KOPT-K1 (cell line): ENCODE data around the gene EFHC1.

Experiments used
- H3K27ac ChIP-seq: fragments of 200-600 bp; sonication (generic); 2 replicates; pipeline ENCODE4 v1.5.1; 2016; ENCODE audit warnings: antibody characterized with exemption, mild to moderate bottlenecking, low read depth, low read length; ENCODE audit not compliant: poor library complexity, severe bottlenecking
- H3K36me3 ChIP-seq: fragments of 200-600 bp; sonication (generic); 2 replicates; pipeline ENCODE4 v1.5.1; 2017; ENCODE audit warnings: antibody characterized with exemption, mild to moderate bottlenecking, low read length, moderate library complexity; ENCODE audit not compliant: insufficient read depth
- H3K9me3 ChIP-seq: fragments of 200-600 bp; sonication (generic); 2 replicates; pipeline ENCODE4 v1.5.1; 2017; ENCODE audit warnings: antibody characterized with exemption, low read length, mild to moderate bottlenecking; ENCODE audit not compliant: insufficient read depth, poor library complexity, severe bottlenecking

EFHC1 gene

DNA sequence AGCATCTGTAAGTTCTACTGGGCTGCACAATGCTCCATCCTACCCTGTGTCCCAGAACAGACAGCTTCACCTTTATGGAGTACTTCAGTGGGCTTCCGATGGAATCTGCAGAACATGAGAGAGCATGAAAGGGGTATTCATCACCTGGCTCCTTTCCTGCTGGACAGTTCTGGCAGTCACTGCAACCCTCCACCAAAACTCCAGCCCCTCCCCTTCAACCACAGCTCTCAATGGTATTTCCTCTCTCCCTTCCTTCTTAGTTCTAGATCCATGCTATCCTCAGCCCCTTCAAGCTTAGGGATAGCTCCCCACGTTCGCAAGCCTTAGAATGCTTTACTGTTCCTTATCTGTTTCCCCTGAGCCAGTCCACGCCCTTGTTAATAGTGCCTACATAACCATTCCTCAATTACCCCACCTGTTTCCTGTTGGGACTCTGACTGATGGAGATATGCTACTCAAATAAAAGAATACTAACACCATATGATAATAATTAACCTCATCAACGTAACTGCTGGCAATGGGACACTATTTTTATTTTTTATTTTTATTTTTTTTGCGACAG is 130.0 kb downstream of the EFHC1 start:
- no peaks in the 10 kb centered on the region for H3K36me3 ChIP-seq
- H3K27ac ChIP-seq, result no peak overlapping the region
- no peaks in the 10 kb centered on the region for H3K9me3 ChIP-seq

DNA sequence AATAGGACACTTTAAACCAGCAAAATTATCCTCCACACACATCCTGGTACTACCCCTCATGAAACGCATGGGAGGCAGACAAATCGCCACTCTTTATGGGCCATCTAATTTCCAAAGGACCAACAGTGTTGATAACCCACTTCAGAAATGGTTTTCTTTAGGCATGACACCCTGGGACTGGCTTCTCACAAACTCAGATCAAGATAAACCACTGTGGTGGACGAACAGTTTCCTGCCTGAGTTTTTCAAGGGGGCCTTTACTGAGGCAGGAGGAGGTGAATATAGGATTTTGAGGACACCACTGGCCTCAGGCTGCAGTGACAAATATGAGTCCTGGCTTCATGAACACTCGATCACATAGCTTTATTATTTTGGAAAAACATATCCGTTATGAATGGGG is 130.7 kb downstream of the EFHC1 start:
- Histone ChIP-seq H3K27ac (no peak overlapping the region), H3K36me3 (no peaks in the 10 kb centered on the region)

DNA sequence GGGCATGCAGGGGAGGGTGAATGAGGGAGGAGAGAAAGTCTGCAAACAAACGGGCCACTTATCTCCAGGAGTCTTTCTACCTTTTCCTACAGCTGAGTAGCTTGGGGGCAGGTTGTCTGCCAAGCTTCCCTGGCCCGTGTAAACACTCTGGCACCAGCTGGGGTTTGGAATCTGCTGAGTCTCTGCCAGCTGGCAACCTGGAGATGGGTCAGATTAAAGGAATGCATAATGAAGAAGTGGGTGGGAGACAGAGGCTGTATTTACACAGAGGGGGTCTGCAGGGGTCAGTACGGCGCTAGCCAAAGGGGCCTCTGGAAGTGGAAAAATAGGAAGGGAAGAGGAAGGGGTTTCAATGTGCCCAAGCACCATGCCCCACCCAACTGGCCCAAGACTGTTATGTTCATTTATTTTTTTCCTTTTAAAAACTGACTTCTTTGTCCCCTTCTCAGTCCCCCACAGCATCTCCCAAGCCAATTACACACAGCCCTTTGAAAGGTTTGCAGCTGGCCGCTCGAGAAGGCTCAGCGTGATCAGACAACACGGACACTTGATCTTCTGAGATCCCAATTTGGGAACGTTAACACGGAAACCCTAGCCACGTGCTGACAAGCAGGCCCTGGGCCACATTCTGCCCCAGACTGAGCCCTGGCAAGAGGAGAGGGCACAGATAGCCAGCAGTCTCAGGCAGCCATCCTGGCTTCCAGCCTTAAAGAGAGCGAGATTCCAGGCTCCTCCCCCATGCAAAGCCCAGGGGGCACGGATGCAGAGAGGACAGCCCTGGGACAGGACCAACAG is 131.5 kb downstream of the EFHC1 start:
- Histone ChIP-seq H3K36me3 (no peaks in the 10 kb centered on the region), H3K27ac (no peak overlapping the region), H3K9me3 (no peaks in the 10 kb centered on the region)

More for the DNA sequence above, 130.7 kb downstream of the EFHC1 start:
- H3K9me3 ChIP-seq, result no peaks in the 10 kb centered on the region

DNA sequence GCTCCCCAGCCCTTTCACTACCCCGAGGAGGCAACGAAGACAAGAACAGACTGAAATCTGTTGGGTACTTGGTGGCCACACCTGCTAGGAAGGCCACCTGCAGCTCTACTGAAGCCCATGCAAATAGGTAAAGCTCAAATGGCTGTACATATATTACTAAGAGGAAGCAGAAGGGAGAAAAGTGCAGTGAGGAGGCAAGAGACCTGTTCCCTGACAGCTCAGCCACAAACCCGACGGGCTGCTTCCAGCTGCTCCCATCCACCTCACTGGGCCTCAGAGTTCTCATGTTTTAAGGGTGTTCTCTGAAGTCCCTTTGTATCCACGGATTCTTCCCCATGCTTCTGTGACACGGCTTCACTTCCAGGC is 132.1 kb downstream of the EFHC1 start:
- no peaks in the 10 kb centered on the region for H3K36me3 ChIP-seq
- no peak overlapping the region for H3K27ac ChIP-seq
- no peaks in the 10 kb centered on the region for H3K9me3 ChIP-seq

DNA sequence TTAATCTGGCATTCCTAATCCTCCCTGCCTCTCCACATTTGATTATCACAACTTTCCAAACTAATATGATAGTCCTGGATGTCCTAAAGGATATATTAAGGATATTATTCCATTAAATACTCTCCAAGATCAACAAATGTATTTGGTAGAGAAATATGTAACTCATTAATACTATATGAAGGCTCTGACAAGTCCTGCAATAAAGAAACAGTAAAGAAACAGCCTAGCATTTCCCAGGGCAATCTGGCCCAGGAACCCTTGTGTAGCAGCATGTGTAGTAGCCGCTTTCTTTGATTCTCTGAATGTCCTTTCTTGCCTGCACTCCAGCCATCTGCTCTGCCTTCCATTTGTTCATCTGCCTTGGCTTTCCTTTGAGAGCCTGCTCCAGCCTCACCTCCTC is 133.0 kb downstream of the EFHC1 start:
- H3K27ac ChIP-seq, result no peak overlapping the region
- H3K36me3 ChIP-seq, result no peaks in the 10 kb centered on the region
- H3K9me3 ChIP-seq, result no peaks in the 10 kb centered on the region

DNA sequence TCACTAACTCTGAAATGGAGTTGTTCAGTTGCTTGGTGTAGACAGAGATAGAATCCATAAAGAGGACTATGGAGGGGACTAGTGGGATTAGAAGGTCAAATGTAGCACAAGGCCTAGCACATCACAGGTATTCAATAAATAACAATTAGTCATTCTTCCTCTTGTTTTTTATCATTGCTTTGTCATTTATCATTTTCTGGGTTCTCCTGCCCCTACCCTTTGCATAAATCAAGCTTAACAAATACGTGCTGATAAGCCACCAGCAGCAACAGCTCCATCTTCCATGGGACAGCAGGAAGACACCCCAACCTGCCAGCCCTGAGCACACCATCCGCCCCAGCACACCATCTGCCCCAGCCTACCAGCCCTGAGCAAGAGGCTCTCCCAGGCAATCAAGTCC is 133.6 kb downstream of the EFHC1 start:
- Histone ChIP-seq H3K36me3 (no peaks in the 10 kb centered on the region), H3K27ac (no peak overlapping the region), H3K9me3 (no peaks in the 10 kb centered on the region)

DNA sequence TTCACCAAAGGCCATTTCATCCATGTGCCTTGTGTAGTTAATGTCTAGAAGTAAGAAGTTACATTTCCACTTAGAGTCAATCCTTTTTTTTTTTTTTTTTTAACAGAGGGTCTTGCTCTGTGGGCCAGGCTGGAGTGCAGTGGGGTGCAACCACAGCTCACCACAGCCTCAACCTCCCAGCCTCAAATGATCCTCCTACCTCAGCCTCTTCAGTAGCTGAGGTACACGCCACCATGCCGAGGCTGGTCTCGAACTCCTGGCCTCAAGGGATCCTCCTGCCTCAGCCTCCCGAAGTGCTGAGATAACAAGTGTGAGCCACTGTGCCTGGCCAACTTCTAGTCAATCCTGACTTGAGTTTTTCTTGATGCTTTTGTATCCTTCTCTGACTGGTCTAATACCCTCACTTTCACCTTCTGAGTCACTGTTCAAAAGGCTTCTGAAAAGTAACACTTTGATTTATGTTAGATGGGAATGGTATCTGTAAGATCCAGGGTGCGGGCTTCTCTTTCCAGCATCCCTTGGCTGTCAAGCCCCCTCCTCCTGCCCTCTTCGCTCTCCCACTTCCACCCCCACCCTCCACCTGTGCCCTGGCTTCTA is 134.6 kb downstream of the EFHC1 start:
- Histone ChIP-seq H3K36me3 (no peaks in the 10 kb centered on the region), H3K9me3 (no peaks in the 10 kb centered on the region), H3K27ac (no peak overlapping the region)

DNA sequence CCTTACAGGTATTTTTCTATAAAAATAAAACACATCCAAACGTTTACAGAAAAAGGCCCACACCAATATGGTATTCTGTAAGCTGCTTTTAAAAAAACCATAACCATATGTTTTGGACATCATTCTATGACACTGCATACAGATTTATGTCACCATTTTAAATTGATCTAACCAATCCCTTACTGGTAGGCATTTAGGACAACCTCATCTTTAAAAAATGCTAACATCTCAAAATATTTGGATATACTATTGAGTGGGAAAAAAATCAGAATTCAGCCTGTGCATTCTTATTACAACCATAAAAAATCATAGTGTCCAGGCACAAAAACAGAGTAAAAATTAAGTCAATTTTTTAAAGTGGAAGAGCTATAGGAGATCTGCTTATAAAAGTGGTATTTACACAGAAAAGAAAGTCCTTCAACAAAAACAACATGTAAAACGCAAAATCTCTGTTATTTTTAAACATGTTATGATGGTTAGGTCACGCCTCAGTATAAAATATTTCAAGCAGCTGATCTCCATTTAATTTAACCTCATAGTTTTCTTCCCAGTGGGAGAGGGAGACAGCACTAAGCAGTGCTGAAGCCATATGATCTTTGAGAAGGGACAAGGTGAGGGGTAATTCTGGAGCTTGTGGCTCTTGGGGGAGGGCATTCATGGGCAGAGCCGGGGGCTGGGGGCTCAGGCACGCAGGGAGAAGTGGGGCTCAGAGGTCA is 135.5 kb downstream of the EFHC1 start:
- Histone ChIP-seq H3K36me3 (no peaks in the 10 kb centered on the region), H3K27ac (no peak overlapping the region), H3K9me3 (no peaks in the 10 kb centered on the region)

DNA sequence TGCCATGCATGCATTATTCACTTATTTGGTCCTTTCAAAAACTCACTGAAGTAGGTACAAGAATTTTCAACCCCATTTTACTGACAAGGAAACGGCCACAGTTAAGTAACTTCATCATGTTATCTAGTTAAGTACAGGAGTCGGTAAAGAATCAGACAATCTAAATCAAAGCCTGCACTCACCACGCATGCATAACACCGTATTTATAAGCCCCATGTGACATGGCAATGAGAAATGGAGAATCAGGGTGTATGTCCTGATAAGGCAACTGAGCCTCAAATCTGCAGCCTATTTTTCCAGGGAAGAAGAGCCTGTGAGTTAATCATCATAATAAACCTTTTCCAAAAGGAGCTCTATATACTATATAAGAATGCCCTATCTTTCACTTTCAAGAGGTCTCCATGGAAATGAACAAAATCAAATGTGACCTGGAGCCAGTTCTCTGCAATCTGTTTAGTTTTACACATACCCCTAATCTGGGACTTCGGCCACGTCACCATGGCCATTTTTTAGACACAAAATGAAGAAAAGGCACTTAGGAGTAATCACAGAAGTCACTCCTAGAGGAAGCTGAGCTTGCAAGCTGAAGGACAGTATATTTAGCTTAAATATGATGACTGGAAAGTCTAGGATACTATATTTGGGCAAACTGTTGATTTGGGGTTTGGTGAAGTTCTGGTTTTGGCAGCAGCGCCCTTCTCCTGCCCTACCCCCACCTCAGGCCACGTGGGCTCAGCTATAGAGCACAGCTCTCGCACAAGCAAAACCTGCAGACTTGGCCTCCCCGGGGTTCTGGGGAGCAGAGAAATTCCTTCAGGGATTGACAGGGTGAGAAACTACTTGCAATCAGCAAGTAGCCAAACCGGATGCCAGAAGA is 137.5 kb downstream of the EFHC1 start:
- Histone ChIP-seq H3K9me3 (no peaks in the 10 kb centered on the region), H3K27ac (no peak overlapping the region), H3K36me3 (no peaks in the 10 kb centered on the region)

DNA sequence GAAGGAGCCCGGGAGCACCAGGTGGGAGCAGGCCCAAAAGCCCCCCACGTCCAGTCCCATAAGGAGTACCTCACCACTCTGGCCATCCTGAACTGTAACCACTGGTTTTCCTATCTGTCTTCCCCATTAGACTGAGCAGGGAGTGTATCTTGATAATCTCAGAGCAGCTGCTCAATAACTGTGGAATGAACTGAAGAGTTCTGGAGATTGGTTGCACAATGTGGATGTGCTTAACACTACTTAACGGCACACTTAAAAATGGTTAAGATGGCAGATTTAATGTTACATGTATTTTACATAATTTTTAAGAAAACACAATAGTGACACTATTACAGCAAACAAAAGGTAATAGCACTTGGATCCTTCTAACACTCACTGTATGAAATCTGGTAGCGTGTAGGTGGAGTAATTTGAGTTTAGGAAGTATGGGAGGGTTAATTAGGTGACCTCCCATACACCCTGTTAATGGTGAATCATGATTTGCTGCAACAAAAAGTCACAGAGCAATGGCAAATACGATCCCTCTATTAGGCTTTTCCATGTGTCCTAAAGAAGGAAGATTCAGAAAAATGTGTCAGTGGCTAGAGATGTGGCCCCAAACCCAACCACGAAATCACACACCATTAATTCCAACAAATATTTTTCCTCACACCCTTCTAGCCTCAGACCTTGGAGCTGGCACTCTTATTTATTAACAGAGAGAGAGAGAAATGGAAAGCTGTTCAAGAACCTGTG is 138.3 kb downstream of the EFHC1 start:
- H3K27ac ChIP-seq, result no peak overlapping the region
- H3K36me3 ChIP-seq, result no peaks in the 10 kb centered on the region
- H3K9me3 ChIP-seq, result no peaks in the 10 kb centered on the region

DNA sequence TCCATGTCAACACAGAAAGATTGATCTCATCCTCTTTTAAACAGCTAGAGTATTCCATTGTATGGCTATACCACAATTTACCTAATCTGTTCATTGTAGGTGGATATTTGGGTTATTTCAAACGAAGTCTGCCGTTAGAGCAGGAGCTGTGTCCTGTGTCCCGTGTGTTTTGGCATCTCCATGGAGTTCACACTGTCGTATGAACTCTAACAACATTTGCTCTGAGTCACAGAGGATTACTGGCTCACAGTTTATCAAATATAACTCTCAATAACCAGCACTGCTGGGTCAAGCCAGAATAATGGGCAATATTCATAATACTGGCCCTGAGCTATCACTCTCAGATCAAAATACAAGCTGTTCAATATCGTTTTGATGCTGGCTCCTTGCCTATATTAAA is 140.3 kb downstream of the EFHC1 start:
- no peaks in the 10 kb centered on the region for H3K9me3 ChIP-seq
- no peaks in the 10 kb centered on the region for H3K36me3 ChIP-seq
- H3K27ac ChIP-seq, result no peak overlapping the region

DNA sequence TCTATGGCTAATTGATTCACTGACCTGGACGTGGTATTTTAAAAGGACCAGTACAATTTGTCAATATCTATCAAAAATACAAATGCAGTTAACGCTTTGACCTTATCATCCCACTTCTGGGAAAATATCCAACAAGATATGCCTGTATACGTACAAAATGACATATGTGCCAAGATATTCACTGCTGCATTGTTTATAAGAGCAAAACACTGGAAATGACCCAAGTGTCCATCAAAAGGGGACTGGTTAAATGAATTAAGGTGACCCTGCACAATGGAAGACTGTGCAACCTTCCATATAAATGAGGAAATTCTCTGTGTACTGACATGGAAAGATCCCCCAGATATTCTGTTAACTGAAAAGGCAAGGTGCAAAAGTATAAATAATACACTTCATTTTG is 142.8 kb downstream of the EFHC1 start:
- no peaks in the 10 kb centered on the region for H3K9me3 ChIP-seq
- no peak overlapping the region for H3K27ac ChIP-seq
- no peaks in the 10 kb centered on the region for H3K36me3 ChIP-seq

DNA sequence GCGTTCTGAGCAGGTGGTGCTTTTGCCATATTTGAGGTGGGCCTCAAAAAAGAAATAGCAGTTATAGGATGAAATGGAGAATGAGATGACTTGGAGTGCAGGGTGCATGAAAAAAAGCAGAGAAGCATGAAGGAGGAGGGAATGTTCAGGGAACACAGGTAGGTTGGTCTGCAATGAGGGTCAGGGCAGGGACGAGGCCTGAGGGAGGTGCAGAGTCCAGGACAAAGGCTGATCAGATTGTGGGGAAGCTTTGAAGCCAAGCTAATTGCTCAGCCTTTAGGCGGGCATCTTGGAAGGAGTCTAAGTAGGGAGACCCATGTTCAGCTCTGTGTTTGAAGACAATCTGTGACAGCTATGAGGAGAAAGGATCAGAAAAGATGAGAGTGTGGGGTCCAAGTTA is 144.7 kb downstream of the EFHC1 start:
- H3K27ac ChIP-seq, result no peak overlapping the region
- H3K36me3 ChIP-seq, result no peaks in the 10 kb centered on the region
- no peaks in the 10 kb centered on the region for H3K9me3 ChIP-seq

DNA sequence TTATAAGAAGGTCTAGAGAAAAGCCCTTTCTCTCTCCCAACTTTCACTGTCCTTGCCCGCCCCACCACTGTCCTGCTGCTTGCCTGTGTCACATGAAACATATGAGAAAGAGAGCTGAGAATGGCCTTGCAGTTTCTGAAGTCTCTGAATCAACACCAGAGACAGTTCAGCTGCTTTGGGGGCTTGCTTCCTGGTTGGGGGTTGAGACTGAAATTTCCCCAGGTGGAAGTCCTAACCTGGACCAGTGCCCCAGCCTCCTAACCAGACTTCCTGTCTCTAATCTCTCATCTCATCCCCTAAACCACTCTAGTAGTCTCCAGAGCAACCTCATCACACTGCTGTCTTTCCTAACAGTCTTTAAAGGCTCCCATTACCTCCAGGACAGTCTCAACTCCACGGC is 146.1 kb downstream of the EFHC1 start:
- Histone ChIP-seq H3K27ac (peak overlapping the region; percentile 33), H3K36me3 (no peaks in the 10 kb centered on the region), H3K9me3 (no peaks in the 10 kb centered on the region)
